T-cell (primary cell): ENCODE data around the gene HAUS3. TPM values are rescaled to one million over a fixed set of nuclear protein-coding genes. Genes with fewer than 3 reads are reported as not detected.

Source experiments
- ATAC-seq, 4 experiments: fragments of 200-7000 bp in 3 of 4; fragments of 150-1000 bp in 1 of 4; cut with Tn5 transposase; replicated peaks in 1 of 4; 1 replicate in 3 of 4; 2 replicates in 1 of 4; pipeline ENCODE4 v1.10.0; 2021; ENCODE audit warnings: moderate library complexity in 3 of 4, mild to moderate bottlenecking in 2 of 4, moderate number of reproducible peaks in 1 of 4
- CTCF ChIA-PET, 2 donors: fragments of 300-600 bp; sonication (Branson Sonifier 250); formaldehyde crosslinking; loops; one replicate each; lab custom pipeline; 2022; ENCODE audit warnings: antibody characterized with exemption in 2 of 2; lab: Charles Lee
- POLR2A ChIA-PET, 2 donors: fragments of 300-600 bp; sonication (Branson Sonifier 250); formaldehyde crosslinking; loops; one replicate each; lab custom pipeline; 2022; ENCODE audit warnings: antibody characterized with exemption in 2 of 2; lab: Charles Lee
- DNase-seq, 35 experiments: peaks; one replicate each; pipeline versions ENCODE4 v3.0.0 to v3.0.0-alpha.2; 2013 to 2023
- H3K27ac ChIP-seq: one replicate; pipeline ENCODE4 v1.5.1; 2013; ENCODE audit warnings: low read length
- H3K27me3 ChIP-seq, 2 experiments: replicated peaks in 1 of 2; 1 replicate in 1 of 2; 2 replicates in 1 of 2; pipeline versions ENCODE4 v1.6.1 to v1.7.0; 2013; ENCODE audit warnings: low read length in 1 of 2, mixed read lengths in 1 of 2; ENCODE audit not compliant: control insufficient read depth in 2 of 2, insufficient read depth in 2 of 2; ENCODE audit errors: extremely low read depth in 1 of 2
- H3K36me3 ChIP-seq, 2 donors: 1 replicate in 1 of 2; 2 replicates in 1 of 2; pipeline versions ENCODE4 v1.6.1 to v1.7.0; 2013; ENCODE audit warnings: low read length in 1 of 2; ENCODE audit not compliant: control insufficient read depth in 2 of 2, insufficient read depth in 1 of 2; ENCODE audit errors: extremely low read depth in 1 of 2
- H3K4me1 ChIP-seq, 2 experiments: 1 replicate in 1 of 2; 2 replicates in 1 of 2; pipeline versions ENCODE4 v1.6.1 to v1.7.0; 2013; ENCODE audit warnings: low read length in 2 of 2, mixed read lengths in 1 of 2; ENCODE audit not compliant: insufficient read depth in 2 of 2, control insufficient read depth in 1 of 2; ENCODE audit errors: extremely low read depth in 1 of 2
- H3K4me3 ChIP-seq, 2 donors: 1 replicate in 1 of 2; 2 replicates in 1 of 2; pipeline versions ENCODE4 v1.5.1 to v1.7.0; 2013; ENCODE audit warnings: mild to moderate bottlenecking in 2 of 2, low read length in 1 of 2, moderate library complexity in 1 of 2; ENCODE audit not compliant: control insufficient read depth in 1 of 2; ENCODE audit errors: extremely low read depth in 1 of 2
- H3K9me3 ChIP-seq: 2 replicates; pipeline ENCODE4 v1.7.0; 2013
- H3K27ac Mint-ChIP-seq, 2 donors: one replicate each; pipeline ENCODE4 v1.8.0; 2020 to 2021; ENCODE audit warnings: mild to moderate bottlenecking in 2 of 2, mixed read lengths in 2 of 2
- H3K27me3 Mint-ChIP-seq, 2 donors: one replicate each; pipeline ENCODE4 v1.8.0; 2021 to 2022; ENCODE audit warnings: mixed read lengths in 2 of 2
- H3K36me3 Mint-ChIP-seq: one replicate; pipeline ENCODE4 v1.8.0; 2021; ENCODE audit warnings: mixed read lengths
- H3K4me1 Mint-ChIP-seq, 3 donors: one replicate each; pipeline ENCODE4 v1.8.0; 2020 to 2022; ENCODE audit warnings: mixed read lengths in 3 of 3, mild to moderate bottlenecking in 1 of 3
- H3K4me3 Mint-ChIP-seq, 3 donors: one replicate each; pipeline ENCODE4 v1.8.0; 2020 to 2022; ENCODE audit warnings: mild to moderate bottlenecking in 3 of 3, mixed read lengths in 3 of 3, moderate library complexity in 3 of 3
- H3K9me3 Mint-ChIP-seq, 3 donors: one replicate each; pipeline ENCODE4 v1.8.0; 2020 to 2022; ENCODE audit warnings: mixed read lengths in 3 of 3
- WGBS: methylation state at CpG from one replicate; pipeline ENCODE4 v1.1.5; 2013; ENCODE audit warnings: missing lambda C conversion rate; ENCODE audit not compliant: insufficient coverage; 5-methylcytosine and 5-hydroxymethylcytosine counted together
- total RNA-seq, 35 experiments: library from RNA in 6 of 35; stranded (reverse) in 6 of 35; fragments of 120-200 nt in 1 of 35; gene quantifications; one replicate each; pipeline versions ENCODE4 v1.2.1 to v1.2.4 and lab custom pipeline; 2013 to 2026

The HAUS3 gene
- total RNA-seq, 5 donors from 2014 or later (not counting 1 experiment from before 2014, with no cell fraction given), result 29.3 to 94.0 (median 31.2) TPM

- Mint-ChIP-seq H3K27me3 (no peaks in the 10 kb centered on the region), H3K36me3 (no peaks in the 10 kb centered on the region), H3K9me3 (peaks cover 0 to 3% (median 0%) of the 10 kb centered on the region in 3 donors), H3K27ac (peak overlapping the region; percentile 19 to 77), H3K4me1 (peaks cover 38 to 63% (median 59%) of the 10 kb centered on the region in 3 donors), H3K4me3 (no peak overlapping the region)
- DNase-seq (peak in 3 of 35 experiments; percentile 2 to 43 (median 23)), ATAC-seq (no peak)
- WGBS, result 77% methylated on average over 14 of the region's 15 CpGs
- no peak overlapping the region for H3K4me3 ChIP-seq
- H3K9me3 ChIP-seq, result no peaks in the 10 kb centered on the region
- H3K4me1 ChIP-seq, result peaks cover 30 to 85% of the 10 kb centered on the region in 2 experiments
- ChIA-PET CTCF (no interaction called here), POLR2A (no interaction called here)
- H3K27me3 ChIP-seq, result no peaks in the 10 kb centered on the region
- H3K36me3 ChIP-seq, result peaks cover 0 to 2% of the 10 kb centered on the region in 2 donors
- no peak overlapping the region for H3K27ac ChIP-seq
Measured at GRCh38 chr4:2284934-2285612, 43.2 kb upstream of the HAUS3 start.

GRCh38 chr4:2284161-2284933, 42.4 kb upstream of the HAUS3 start:
- WGBS, result 94% methylated on average over 14 of the region's 23 CpGs
- H3K4me1 Mint-ChIP-seq, result peaks cover 34 to 62% (median 54%) of the 10 kb centered on the region in 3 donors
- peak in 1 of 35 experiments; percentile 2 for DNase-seq
- POLR2A ChIA-PET, result no interaction called here
- CTCF ChIA-PET, result no interaction called here
- Histone ChIP-seq H3K27me3 (no peaks in the 10 kb centered on the region), H3K36me3 (peaks cover 0 to 2% of the 10 kb centered on the region in 2 donors), H3K4me1 (peaks cover 23 to 79% of the 10 kb centered on the region in 2 experiments), H3K4me3 (no peak overlapping the region), H3K27ac (no peak overlapping the region), H3K9me3 (no peaks in the 10 kb centered on the region)
- peak overlapping the region; percentile 6 to 46 for H3K27ac Mint-ChIP-seq
- no peak overlapping the region for H3K4me3 Mint-ChIP-seq
- no peak for ATAC-seq
- H3K9me3 Mint-ChIP-seq, result peaks cover 0 to 3% (median 0%) of the 10 kb centered on the region in 3 donors
- H3K27me3 Mint-ChIP-seq, result no peaks in the 10 kb centered on the region
- H3K36me3 Mint-ChIP-seq, result no peaks in the 10 kb centered on the region

- Histone ChIP-seq H3K27ac (peak overlapping the region; percentile 96), H3K36me3 (peaks cover 0 to 2% of the 10 kb centered on the region in 2 donors), H3K27me3 (no peaks in the 10 kb centered on the region), H3K4me3 (no peak overlapping the region), H3K4me1 (peaks cover 20 to 68% of the 10 kb centered on the region in 2 experiments), H3K9me3 (no peaks in the 10 kb centered on the region)
- Mint-ChIP-seq H3K36me3 (no peaks in the 10 kb centered on the region), H3K4me1 (peaks cover 34 to 59% (median 51%) of the 10 kb centered on the region in 3 donors), H3K4me3 (no peak overlapping the region), H3K27ac (peak overlapping the region; percentile 35 to 47), H3K27me3 (no peaks in the 10 kb centered on the region), H3K9me3 (peaks cover 0 to 3% (median 0%) of the 10 kb centered on the region in 3 donors)
- ATAC-seq (no peak), DNase-seq (no peak)
- whole genome bisulfite sequencing, result 100% methylated on average over 2 of the region's 3 CpGs
- ChIA-PET POLR2A (interaction anchor here (0.5 to 2.1 kb wide), 3 partner anchors 8 to 173 kb away, joined by 4 to 33 read pairs (median 8); no protein-coding TSS in a partner anchor), CTCF (no interaction called here)
Measured at GRCh38 chr4:2283199-2283711, 41.3 kb upstream of the HAUS3 start.

- Histone ChIP-seq H3K4me3 (peak overlapping the region in 1 of 2 donors; percentile 18), H3K27me3 (no peaks in the 10 kb centered on the region), H3K36me3 (peaks cover 0 to 2% of the 10 kb centered on the region in 2 donors), H3K4me1 (peaks cover 20 to 63% of the 10 kb centered on the region in 2 experiments), H3K27ac (peak overlapping the region; percentile 96), H3K9me3 (no peaks in the 10 kb centered on the region)
- Mint-ChIP-seq H3K4me1 (peaks cover 34 to 56% (median 49%) of the 10 kb centered on the region in 3 donors), H3K27ac (peak overlapping the region; percentile 98 to 99), H3K36me3 (no peaks in the 10 kb centered on the region), H3K9me3 (peaks cover 0 to 3% (median 0%) of the 10 kb centered on the region in 3 donors), H3K27me3 (no peaks in the 10 kb centered on the region), H3K4me3 (peak overlapping the region; percentile 52 to 82 (median 65))
- 2% methylated on average over 7 of the region's 10 CpGs for WGBS
- ChIA-PET POLR2A (interaction anchor here (0.5 to 2.1 kb wide), 12 partner anchors 9 to 270 kb away, joined by 3 to 33 read pairs (median 4); partner anchors contain the start of genes HAUS3 (in 1 of the 2), MXD4 (in 1 of the 2), POLN (in 1 of the 2) and RNF4 (in 1 of the 2)), CTCF (interaction anchor here (0.6 to 1.4 kb wide), 14 partner anchors 9 to 137 kb away, joined by 3 to 28 read pairs (median 5); partner anchors contain the start of genes CFAP99 (in 1 of the 2), HAUS3 (in 1 of the 2), MXD4 (in 1 of the 2) and POLN (in 1 of the 2))
- ATAC-seq (peak; percentile 93 to 97 (median 96)), DNase-seq (peak; percentile 59 to 97 (median 90))
Measured at GRCh38 chr4:2281575-2282343, 39.8 kb upstream of the HAUS3 start.

GRCh38 chr4:2280531-2281300, 38.8 kb upstream of the HAUS3 start:
- peaks cover 0 to 2% of the 10 kb centered on the region in 2 donors for H3K36me3 ChIP-seq
- H3K27me3 Mint-ChIP-seq, result no peaks in the 10 kb centered on the region
- H3K4me1 ChIP-seq, result peaks cover 20 to 56% of the 10 kb centered on the region in 2 experiments
- H3K9me3 ChIP-seq, result no peaks in the 10 kb centered on the region
- H3K9me3 Mint-ChIP-seq, result peaks cover 0 to 3% (median 0%) of the 10 kb centered on the region in 3 donors
- peak overlapping the region in 1 of 3 donors; percentile 82 for H3K4me3 Mint-ChIP-seq
- no peaks in the 10 kb centered on the region for H3K27me3 ChIP-seq
- H3K4me1 Mint-ChIP-seq, result peaks cover 34 to 53% (median 48%) of the 10 kb centered on the region in 3 donors
- H3K4me3 ChIP-seq, result no peak overlapping the region
- WGBS, result 84% methylated on average over 6 of the region's 13 CpGs
- ChIA-PET POLR2A (no interaction called here), CTCF (interaction anchor here (0.7 to 1.1 kb wide), 2 partner anchors 131 to 135 kb away, joined by 3 to 4 read pairs; no protein-coding TSS in a partner anchor)
- H3K27ac ChIP-seq, result peak overlapping the region; percentile 96
- no peaks in the 10 kb centered on the region for H3K36me3 Mint-ChIP-seq
- DNase-seq, result no peak
- ATAC-seq, result no peak
- peak overlapping the region; percentile 98 to 99 for H3K27ac Mint-ChIP-seq
